Left ventricle myocardium inferior (tissue), 1 donor: ENCODE data around the gene EYA2. TPM values are rescaled to one million over a fixed set of nuclear protein-coding genes. Genes with fewer than 3 reads are reported as not detected.

ENCODE experiments used
- DNase-seq: peaks from one replicate; pipeline ENCODE4 v3.0.0-alpha.2; 2020
- H3K27ac ChIP-seq: fragments of 200-600 bp; replicated peaks from 2 replicates; pipeline ENCODE4 v1.8.0; 2021
- H3K27me3 ChIP-seq: fragments of 200-600 bp; 2 replicates; pipeline ENCODE4 v1.8.0; 2021; ENCODE audit warnings: low read depth
- H3K36me3 ChIP-seq: fragments of 200-600 bp; 2 replicates; pipeline ENCODE4 v1.8.0; 2021
- H3K4me1 ChIP-seq: fragments of 200-600 bp; 2 replicates; pipeline ENCODE4 v1.8.0; 2021
- H3K4me3 ChIP-seq: fragments of 200-600 bp; 2 replicates; pipeline ENCODE4 v1.8.0; 2021; ENCODE audit warnings: mild to moderate bottlenecking, moderate library complexity
- H3K9me3 ChIP-seq: fragments of 200-600 bp; replicated peaks from 2 replicates; pipeline ENCODE4 v1.8.0; 2021
- CTCF ChIP-seq: fragments of 200-600 bp; IDR thresholded peaks from 2 replicates; pipeline ENCODE4 v1.8.0; 2021; ENCODE audit warnings: antibody characterized with exemption, mild to moderate bottlenecking, borderline replicate concordance
- intact Hi-C: fragments of 100-400 bp; cut with micrococcal nuclease; formaldehyde crosslinking; loops from one replicate; pipeline ENCODE4 v1.11.0; 2022
- total RNA-seq: library from RNA; stranded (reverse); fragmentation: NEBNext Ultra II Directional; extraction: Animal tissue kit (Norgen Biotek cat#: 25700); gene quantifications from one replicate; pipeline ENCODE4 v1.2.1, GENCODE V29; 2021
- donor health status: DM: no; HTN: yes; CAD: no; lungs with severe emphysema.

EYA2 gene
- total RNA-seq, 1 donor from 2014 or later = 0.63 TPM

- H3K27me3 ChIP-seq = no peaks in the 10 kb centered on the region
- DNase-seq = no peak
- H3K4me3 ChIP-seq = no peak overlapping the region
- H3K4me1 ChIP-seq = peaks cover 53% of the 10 kb centered on the region
- intact Hi-C loops = no loop called here
- H3K27ac ChIP-seq = peak overlapping the region; percentile 50
- peaks cover 85% of the 10 kb centered on the region for H3K36me3 ChIP-seq
- TF ChIP-seq CTCF = no peak
- H3K9me3 ChIP-seq = no peaks in the 10 kb centered on the region
These were observed 323.1 kb downstream of the EYA2 start for GRCh38 chr20:47217482-47218446.

- no peak overlapping the region for H3K27ac ChIP-seq
- no peak for DNase-seq
- no peaks in the 10 kb centered on the region for H3K9me3 ChIP-seq
- H3K4me1 ChIP-seq = peaks cover 33% of the 10 kb centered on the region
- peaks cover 88% of the 10 kb centered on the region for H3K36me3 ChIP-seq
- peak; percentile 54 for TF ChIP-seq CTCF
- no peak overlapping the region for H3K4me3 ChIP-seq
- no peaks in the 10 kb centered on the region for H3K27me3 ChIP-seq
- intact Hi-C loops = no loop called here
These were observed 325.5 kb downstream of the EYA2 start for GRCh38 chr20:47220161-47220582.

- no peak for DNase-seq
- Histone ChIP-seq H3K27me3 (no peaks in the 10 kb centered on the region), H3K36me3 (peaks cover 87% of the 10 kb centered on the region), H3K4me1 (peaks cover 28% of the 10 kb centered on the region), H3K4me3 (no peak overlapping the region), H3K9me3 (no peaks in the 10 kb centered on the region), H3K27ac (no peak overlapping the region)
- TF ChIP-seq CTCF = no peak
- intact Hi-C loops = no loop called here
These were observed 326.5 kb downstream of the EYA2 start for GRCh38 chr20:47221036-47221625.

- H3K27ac ChIP-seq = no peak overlapping the region
- H3K27me3 ChIP-seq = no peaks in the 10 kb centered on the region
- no peaks in the 10 kb centered on the region for H3K9me3 ChIP-seq
- peaks cover 89% of the 10 kb centered on the region for H3K36me3 ChIP-seq
- H3K4me3 ChIP-seq = no peak overlapping the region
- TF ChIP-seq CTCF = no peak
- DNase-seq = no peak
- H3K4me1 ChIP-seq = peaks cover 21% of the 10 kb centered on the region
- intact Hi-C loops = no loop called here
These were observed 328.0 kb downstream of the EYA2 start for GRCh38 chr20:47222468-47223119.

- Histone ChIP-seq H3K27me3 (no peaks in the 10 kb centered on the region), H3K9me3 (no peaks in the 10 kb centered on the region), H3K4me1 (peaks cover 19% of the 10 kb centered on the region), H3K27ac (no peak overlapping the region), H3K36me3 (peaks cover 93% of the 10 kb centered on the region), H3K4me3 (no peak overlapping the region)
- TF ChIP-seq CTCF = no peak
- intact Hi-C loops = no loop called here
- DNase-seq = no peak
These were observed 329.3 kb downstream of the EYA2 start for GRCh38 chr20:47223896-47224295.
